Ureter (tissue), 1 donor: ENCODE data around the gene TAPBPL. TPM values are rescaled to one million over a fixed set of nuclear protein-coding genes. Genes with fewer than 3 reads are reported as not detected.
A peak's percentile ranks its signal among the peaks of the same experiment; 100 is the strongest.
"Not testable (repeated sequence)": the region's sequence is repeated elsewhere in the genome, so short reads cannot be mapped to it uniquely, and the experiment has no call there.

Experiments used
- DNase-seq: peaks from one replicate; pipeline ENCODE4 v3.0.0-alpha.2; 2020; ENCODE audit warnings: low spot score
- total RNA-seq: library from RNA; stranded (reverse); gene quantifications from one replicate; pipeline ENCODE4 v1.2.4, GENCODE V29; 2023
- donor health status: DM: yes; HTN: yes; CAD: no.

Gene TAPBPL, protein sequence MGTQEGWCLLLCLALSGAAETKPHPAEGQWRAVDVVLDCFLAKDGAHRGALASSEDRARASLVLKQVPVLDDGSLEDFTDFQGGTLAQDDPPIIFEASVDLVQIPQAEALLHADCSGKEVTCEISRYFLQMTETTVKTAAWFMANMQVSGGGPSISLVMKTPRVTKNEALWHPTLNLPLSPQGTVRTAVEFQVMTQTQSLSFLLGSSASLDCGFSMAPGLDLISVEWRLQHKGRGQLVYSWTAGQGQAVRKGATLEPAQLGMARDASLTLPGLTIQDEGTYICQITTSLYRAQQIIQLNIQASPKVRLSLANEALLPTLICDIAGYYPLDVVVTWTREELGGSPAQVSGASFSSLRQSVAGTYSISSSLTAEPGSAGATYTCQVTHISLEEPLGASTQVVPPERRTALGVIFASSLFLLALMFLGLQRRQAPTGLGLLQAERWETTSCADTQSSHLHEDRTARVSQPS
- 52.3 TPM for total RNA-seq

DNA sequence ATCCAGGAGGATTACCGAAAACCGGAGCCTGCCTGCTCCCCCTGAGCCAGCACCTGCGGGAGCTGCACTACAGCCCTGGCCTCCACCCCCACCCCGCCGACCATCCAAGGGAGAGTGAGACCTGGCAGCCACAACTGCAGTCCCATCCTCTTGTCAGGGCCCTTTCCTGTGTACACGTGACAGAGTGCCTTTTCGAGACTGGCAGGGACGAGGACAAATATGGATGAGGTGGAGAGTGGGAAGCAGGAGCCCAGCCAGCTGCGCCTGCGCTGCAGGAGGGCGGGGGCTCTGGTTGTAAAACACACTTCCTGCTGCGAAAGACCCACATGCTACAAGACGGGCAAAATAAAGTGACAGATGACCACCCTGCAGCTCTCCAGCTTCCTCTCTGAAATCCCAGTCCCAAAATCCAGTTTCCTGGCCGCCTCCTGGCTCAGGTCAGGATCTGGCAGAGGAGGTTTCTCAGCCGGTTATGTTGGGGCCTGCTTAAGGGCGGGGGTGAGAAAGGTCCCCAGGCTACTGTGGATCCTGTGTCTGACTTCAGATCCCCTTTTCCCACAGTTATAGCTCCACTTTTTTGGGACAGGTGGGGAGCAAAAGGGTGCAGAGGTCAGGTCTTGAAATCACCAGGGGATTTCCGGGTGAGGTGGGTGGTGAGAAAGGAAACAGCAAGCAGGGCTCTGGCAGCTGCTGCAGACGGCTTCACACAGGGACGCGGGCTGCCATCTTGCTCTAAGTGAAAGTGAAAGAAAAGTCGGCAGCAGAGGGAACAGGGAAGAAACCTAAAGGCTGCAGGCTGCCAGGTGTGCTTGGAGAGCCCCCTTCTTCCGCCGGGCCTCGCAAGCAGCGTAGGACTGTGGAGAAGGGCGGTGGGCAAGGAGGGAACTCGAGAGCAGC lies at the start of gene TAPBPL:
TAPBPL (plus strand) TSS at position 695 of the 897 bp plus-strand sequence. CDS start 207 bp downstream, outside the sequence.
- peak; percentile 91 for DNase-seq

DNA sequence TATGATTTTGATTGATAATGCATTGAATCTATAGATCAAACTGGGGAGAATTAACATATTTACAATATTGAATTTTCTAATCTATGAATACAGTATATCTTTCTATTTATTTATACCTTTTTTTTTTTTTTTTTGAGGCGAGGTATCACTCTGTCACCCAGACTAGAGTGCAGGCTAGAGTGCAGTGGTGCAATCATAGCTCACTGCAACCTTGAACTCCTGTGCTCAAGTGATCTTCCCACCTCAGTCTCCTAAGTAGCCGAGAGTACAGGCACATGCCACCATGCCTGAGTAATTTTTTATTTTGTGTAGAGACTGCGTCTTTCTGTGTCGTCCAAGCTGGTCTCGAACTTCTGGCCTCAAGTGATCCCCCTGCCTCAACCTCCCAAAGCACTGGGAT lies 47.5 kb upstream of the TAPBPL start:
- no peak for DNase-seq

DNA sequence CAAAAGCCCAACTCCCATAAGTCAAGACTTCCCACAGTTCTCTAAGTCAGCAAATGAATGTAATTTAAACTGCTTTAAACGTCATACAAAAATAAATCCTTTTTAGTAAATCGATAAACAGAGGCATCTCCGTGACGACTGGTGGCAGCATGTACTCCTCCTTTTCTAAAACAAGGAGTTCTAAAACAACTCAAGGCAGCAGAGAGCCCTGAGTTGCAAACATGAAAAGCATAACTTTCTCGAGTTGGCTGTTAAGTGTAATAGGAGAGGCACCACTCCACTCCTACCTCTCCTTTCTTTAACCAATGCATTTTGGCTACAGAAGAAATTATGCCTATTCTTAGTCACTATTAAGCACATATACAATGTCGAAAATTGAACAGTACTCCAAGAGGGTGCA lies 45.9 kb upstream of the TAPBPL start:
- no peak for DNase-seq

DNA sequence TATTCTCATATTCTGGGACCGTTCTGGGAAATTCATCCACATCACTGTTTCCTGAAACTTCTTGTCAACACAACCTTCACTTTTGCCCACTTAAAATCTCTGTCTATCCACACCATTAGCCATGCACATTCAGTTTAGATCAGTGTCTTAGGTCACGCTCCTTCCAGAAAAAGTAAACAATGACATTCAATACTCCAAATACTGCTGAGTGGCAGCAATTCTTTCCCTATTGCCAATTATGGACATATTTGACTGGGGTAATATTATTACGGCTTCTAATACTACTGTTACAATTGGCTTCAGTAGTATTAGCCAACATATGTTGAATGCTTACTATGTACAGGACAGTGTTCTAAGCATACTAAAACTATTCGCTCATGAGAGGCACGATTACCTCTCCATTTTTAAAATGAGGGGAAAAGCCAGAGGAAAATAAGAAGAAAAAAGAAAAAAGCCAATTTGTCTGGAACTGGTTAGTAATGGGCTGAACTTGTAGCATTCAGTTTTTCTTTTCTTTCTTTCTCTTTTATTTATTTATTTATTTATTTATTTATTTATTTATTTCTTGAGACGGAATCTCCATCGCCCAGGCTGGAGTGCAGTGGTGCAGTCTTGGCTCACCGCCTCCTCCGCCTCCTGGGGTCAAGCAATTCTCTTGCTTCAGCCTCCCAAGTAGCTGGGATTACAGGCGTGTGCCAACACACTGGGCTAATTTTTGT lies 44.4 kb upstream of the TAPBPL start:
- DNase-seq = no peak

DNA sequence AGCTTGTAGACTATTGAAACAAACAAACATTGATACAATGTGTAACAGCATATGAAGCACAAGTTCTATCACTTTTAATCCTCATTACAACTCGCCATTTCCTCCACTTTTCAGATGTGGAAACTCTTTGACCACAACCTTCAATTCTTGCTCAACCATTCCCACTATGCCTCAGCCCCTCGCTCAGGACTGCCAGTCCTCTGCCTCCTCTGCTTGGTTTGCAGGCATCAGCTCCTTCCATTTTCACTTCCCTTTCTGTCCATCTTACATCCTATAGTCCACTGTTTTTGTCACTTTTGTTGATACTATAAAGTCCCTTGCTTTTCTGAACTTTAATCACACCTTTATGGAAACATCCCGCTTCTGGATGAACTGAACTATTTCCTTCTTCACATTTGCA lies 35.2 kb upstream of the TAPBPL start:
- no peak for DNase-seq

DNA sequence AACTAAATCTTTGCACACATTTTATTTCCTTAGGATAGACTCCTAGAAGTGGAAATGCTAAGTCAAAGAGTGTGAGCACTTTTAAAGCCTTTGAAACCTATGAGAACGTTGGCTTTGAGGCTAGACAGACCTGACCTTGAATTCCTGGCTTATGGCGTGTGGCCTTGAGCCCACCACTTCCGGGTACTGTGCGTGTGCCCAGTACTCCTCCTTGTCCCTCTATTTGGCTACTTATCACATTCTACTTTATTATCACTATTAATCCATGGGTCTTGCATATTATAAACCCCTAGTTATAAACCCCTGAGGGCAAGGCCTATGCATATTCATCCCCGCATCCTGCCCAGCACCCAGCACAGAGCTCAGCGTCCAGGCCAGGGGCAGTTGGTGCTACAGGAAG lies 33.0 kb upstream of the TAPBPL start:
- DNase-seq = no peak

- no peak for DNase-seq
Measured at GRCh38 chr12:6420364-6420763, 31.5 kb upstream of the TAPBPL start.

GRCh38 chr12:6423267-6424007 lies 28.4 kb upstream of the TAPBPL start:
- peak; percentile 87 for DNase-seq

- DNase-seq = no peak
Measured at GRCh38 chr12:6424008-6424347, 27.9 kb upstream of the TAPBPL start.

GRCh38 chr12:6424866-6425265 lies 27.0 kb upstream of the TAPBPL start:
- DNase-seq = no peak

DNA sequence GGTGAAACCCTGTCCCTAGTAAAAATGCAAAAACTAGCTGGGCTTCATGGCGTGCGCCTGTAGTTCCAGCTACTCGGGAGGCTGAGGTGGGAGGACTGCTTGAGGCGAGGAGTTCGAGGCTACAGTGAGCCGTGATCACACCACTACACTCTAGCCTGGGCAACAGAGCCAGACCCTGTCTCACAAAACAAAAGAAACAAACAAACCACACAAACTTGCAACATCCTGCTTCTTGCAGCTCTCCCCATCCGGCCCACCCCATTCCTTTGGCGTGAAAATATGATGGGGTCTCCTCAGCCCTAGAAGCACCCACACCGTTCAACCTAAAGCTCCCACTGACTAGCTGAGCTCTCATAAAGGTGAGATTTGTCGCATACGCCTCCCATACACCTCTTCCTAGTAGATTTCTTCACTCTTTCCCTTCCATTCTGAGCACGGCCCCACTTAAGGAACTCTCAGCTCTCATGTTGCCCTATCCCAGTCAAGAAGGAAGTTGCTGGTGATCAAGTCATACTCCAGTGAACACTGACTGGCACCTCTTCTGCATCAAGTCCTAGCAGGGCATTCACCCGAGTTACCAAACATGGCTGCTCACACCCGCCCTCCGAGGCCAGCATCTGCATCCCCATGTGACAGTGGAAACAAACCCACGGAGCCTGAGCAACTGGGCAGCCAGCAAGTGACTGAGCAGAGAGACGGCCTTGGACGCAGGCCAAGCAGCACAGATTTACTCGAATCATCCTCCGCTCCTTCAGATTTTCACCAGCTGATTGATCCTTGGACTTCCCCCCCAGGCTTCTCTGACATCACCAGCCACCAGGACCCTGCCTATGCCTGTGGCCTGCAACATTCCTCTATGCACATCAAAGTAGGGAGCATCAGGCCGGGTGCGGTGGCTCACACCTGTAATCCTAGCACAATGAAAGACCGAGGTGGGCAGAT lies 26.0 kb upstream of the TAPBPL start:
- no peak for DNase-seq

DNA sequence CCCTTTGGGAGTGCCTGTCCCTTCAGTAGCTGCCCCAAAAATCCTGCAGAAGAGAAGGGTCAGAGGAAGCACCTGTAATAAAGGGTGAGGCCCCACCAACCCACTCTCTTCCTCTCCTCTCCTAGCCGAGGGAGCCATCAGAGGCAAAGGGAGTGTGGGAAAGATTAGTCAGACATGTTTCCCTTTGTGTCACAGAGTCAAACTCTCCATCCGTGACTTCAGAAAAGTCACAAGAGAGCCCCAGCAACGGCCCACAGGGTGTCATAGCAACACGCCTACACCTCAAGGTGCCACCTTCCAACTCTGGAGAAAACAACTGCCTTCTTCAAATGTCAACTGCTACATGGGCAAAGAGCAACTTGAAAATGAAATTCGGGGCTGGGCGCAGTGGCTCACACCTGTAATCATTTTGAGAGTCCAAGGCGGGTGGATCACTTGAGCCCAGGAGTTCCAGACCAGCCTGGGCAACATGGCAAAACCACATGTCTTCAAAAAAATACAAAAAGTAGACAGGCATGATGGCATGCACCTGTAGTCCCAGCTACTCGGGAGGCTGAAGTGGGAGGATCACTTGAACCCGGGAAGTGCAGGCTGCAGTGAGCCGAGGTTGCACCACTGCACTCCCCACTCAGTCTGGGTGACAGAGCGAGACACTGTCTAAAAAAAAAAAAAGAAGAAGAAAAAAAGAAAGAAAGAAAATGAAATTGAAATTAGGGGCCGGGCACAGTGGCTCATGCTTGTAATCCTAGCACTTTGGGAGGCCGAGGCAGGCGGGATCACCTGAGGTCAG lies 24.8 kb upstream of the TAPBPL start:
- no peak for DNase-seq

DNA sequence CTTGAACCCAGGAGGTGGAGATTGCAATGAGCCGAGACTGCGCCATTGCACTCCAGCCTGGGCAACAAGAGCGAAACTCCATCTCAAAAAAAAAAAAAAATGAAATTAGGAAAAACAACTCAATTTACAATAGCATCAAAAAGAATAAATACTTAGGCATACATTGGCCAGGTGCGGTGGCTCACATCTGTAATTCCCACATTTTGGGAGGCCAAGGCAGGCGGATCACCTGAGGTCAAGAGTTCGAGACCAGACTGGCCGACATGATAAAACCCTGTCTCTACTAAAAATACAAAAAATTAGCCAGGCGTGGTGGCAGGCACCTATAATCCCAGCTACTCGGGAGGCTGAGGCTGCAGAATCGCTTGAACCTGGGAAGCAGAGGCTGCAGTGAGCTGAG lies 24.0 kb upstream of the TAPBPL start:
- DNase-seq = not testable (repeated sequence)

GRCh38 chr12:6428326-6428725 lies 23.5 kb upstream of the TAPBPL start:
- no peak for DNase-seq

DNA sequence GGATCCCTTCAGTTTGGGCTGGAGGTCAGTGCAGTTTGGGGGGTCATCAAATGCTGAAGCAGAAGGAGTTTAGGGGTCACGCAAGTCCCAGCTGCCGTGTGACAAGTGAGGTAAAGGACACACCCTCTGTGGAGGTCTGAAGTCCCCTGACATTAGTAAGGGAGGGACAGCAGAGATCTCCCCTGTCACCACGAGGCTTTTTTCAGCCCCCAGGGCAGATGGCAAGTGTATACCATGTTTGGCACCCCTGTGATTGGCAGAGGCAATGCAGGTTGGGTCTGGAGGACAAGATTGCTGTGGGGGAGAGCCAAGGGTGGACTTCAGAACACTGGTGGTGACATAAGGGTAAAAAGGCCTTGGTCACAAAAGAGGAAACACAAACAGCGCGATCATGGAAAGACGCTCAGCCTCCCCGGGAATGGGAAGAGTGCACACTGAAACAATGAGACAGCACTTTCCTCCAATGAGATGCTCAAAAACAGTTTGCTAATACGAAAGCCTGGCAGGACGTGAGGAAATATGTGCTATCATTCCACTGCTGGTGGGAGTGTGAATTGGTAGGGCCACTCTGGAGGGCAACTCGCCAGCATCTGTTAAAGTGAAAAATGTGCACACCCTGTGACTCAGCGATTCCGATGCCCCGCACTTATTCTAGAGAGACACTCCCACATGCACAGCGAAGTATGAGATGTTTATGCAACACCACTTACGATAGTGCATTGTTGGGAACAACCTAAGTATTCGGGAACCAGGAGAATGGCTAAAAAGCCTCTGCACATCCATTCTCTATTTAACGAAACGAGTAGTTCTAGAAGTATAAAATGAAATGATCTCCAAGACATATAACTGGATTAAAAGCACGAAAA lies 21.5 kb upstream of the TAPBPL start:
- peak; percentile 89 for DNase-seq

GRCh38 chr12:6432991-6433390 lies 18.9 kb upstream of the TAPBPL start:
- no peak for DNase-seq

DNA sequence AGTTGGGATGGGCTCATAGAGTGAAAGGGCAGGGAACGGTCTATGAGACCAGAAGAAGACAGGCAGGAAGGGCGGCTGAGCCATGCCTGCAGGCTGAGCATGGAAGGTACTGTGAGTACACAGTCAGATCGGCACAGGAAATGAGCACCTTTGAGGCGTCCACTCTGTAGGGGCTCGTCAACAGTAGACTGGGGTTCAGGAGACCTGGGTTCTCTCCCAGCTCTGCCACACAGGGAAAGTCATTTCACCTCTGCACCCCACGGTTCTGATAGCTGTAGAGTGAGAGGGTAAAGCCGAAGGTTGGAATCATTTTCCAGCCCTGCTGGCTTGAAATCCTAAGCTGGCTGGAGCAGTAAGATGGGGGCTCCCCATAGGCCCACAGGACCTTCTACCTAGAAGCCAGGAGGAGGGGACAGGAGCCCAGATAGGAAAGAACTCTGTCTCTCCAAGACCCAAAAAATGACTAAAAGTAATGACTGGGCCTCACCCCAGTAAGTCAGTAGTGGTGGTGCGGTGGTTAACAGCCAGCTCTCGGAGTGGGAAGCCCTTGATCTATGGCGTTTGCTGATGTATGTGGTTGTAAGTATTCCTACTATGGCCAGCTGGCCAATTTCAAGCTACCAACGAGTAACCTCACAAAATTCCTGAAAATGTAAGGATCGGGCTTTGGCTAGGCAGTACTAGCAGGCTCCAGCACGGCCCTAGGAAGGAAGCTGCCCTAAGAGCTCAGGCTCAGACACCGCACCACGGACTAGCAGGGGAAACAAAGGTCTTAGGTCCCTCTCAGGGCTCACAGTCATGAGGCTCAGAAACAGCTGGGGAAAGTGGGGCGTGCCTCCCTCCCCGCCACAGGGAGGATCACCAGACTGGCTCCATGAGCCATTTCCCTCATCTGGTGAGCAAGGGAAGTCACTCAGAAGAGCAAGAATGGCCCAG lies 17.4 kb upstream of the TAPBPL start:
- no peak for DNase-seq
